GM12801 (cell line): ENCODE results near the gene NEK7.

ENCODE experiments used
- CTCF ChIP-seq: IDR thresholded peaks from one replicate; pipeline ENCODE4 v1.5.1; 2011; ENCODE audit warnings: control low read depth; ENCODE audit not compliant: insufficient read length; ENCODE audit errors: extremely low read depth

The NEK7 gene

GRCh38 chr1:198295971-198296370 is 139.2 kb downstream of the NEK7 start:
- TF ChIP-seq CTCF = no peak

GRCh38 chr1:198297281-198297680 is 140.5 kb downstream of the NEK7 start:
- TF ChIP-seq CTCF = no peak

GRCh38 chr1:198298640-198299039 is 141.8 kb downstream of the NEK7 start:
- TF ChIP-seq CTCF = no peak

- no peak for TF ChIP-seq CTCF
These were observed 143.7 kb downstream of the NEK7 start for GRCh38 chr1:198300451-198300850.

- no peak for TF ChIP-seq CTCF
These were observed 147.6 kb downstream of the NEK7 start for GRCh38 chr1:198304431-198304830.

GRCh38 chr1:198316546-198317100 is 159.8 kb downstream of the NEK7 start:
- TF ChIP-seq CTCF = no peak

GRCh38 chr1:198318085-198318484 is 161.3 kb downstream of the NEK7 start:
- no peak for TF ChIP-seq CTCF
